H1 (cell line): Measurements from ENCODE around the gene LITAF. TPM values are rescaled to one million over a fixed set of nuclear protein-coding genes. Genes with fewer than 3 reads are reported as not detected.
"Not testable (repeated sequence)": the region's sequence is repeated elsewhere in the genome, so short reads cannot be mapped to it uniquely, and the experiment has no call there.

Experiments used
- CTCF ChIA-PET: fragments of 300-600 bp; sonication (Branson Sonifier 250); formaldehyde crosslinking; loops from one replicate; lab custom pipeline; 2021; ENCODE audit not compliant: partially characterized antibody; lab: Charles Lee
- POLR2A ChIA-PET: fragments of 300-600 bp; sonication (Branson Sonifier 250); formaldehyde crosslinking; loops from one replicate; lab custom pipeline; 2021; ENCODE audit warnings: inconsistent platforms; ENCODE audit not compliant: partially characterized antibody; lab: Charles Lee
- DNase-seq, 2 experiments: peaks; one replicate each; pipeline versions ENCODE4 v3.0.0 to v3.0.0-alpha.2; 2010 to 2022; ENCODE audit warnings: low spot score in 2 of 2, low read depth in 1 of 2, mixed read lengths in 1 of 2
- FAIRE-seq: peaks from 2 replicates; lab custom pipeline; 2011; peaks lifted over from hg19 to GRCh38; lab: Jason Lieb, UNC
- H2AFZ ChIP-seq: 2 replicates; pipeline ENCODE4 v1.8.1; 2012; ENCODE audit warnings: low read length, inconsistent platforms
- H2AK5ac ChIP-seq: 2 replicates; pipeline ENCODE4 v1.6.1; 2013; ENCODE audit warnings: low read depth, low read length
- H2BK120ac ChIP-seq: replicated peaks from 2 replicates; pipeline ENCODE3; 2013; ENCODE audit warnings: low read depth, low read length, inconsistent platforms
- H2BK12ac ChIP-seq: 2 replicates; pipeline ENCODE4 v1.6.1; 2013; ENCODE audit warnings: low read depth, low read length
- H2BK15ac ChIP-seq: 2 replicates; pipeline ENCODE4 v1.6.1; 2013; ENCODE audit warnings: low read length
- H2BK20ac ChIP-seq: 2 replicates; pipeline ENCODE4 v1.6.1; 2013; ENCODE audit warnings: low read length
- H2BK5ac ChIP-seq: 2 replicates; pipeline ENCODE4 v1.6.1; 2013; ENCODE audit warnings: low read depth, low read length
- H3K14ac ChIP-seq: 2 replicates; pipeline ENCODE4 v1.6.1; 2013; ENCODE audit warnings: inconsistent platforms; ENCODE audit not compliant: insufficient read length
- H3K18ac ChIP-seq: 2 replicates; pipeline ENCODE4 v1.6.1; 2013; ENCODE audit warnings: low read length; ENCODE audit errors: extremely low read depth
- H3K23ac ChIP-seq: 2 replicates; pipeline ENCODE4 v1.6.1; 2013; ENCODE audit warnings: inconsistent platforms; ENCODE audit not compliant: insufficient read length
- H3K23me2 ChIP-seq: 2 replicates; pipeline ENCODE4 v1.6.1; 2013; ENCODE audit warnings: low read depth, low read length
- H3K27ac ChIP-seq: 2 replicates; pipeline ENCODE4 v1.6.1; 2011; ENCODE audit warnings: low read depth, low read length, inconsistent platforms
- H3K27me3 ChIP-seq, 4 experiments: replicated peaks in 1 of 4; 1 replicate in 1 of 4; 2 replicates in 3 of 4; pipeline versions ENCODE4 v1.6.1 to v1.8.1; 2011 to 2013; ENCODE audit warnings: low read length in 3 of 4, mild to moderate bottlenecking in 3 of 4, inconsistent platforms in 2 of 4, mixed read lengths in 2 of 4, moderate library complexity in 1 of 4; ENCODE audit not compliant: control insufficient read depth in 3 of 4, insufficient read depth in 3 of 4; ENCODE audit errors: extremely low read depth in 1 of 4
- H3K36me3 ChIP-seq, 4 experiments: 2 replicates each; pipeline versions ENCODE4 v1.6.1 to v1.8.1; 2011 to 2013; ENCODE audit warnings: mild to moderate bottlenecking in 4 of 4, low read length in 3 of 4, moderate library complexity in 2 of 4, control low read depth in 1 of 4, inconsistent platforms in 1 of 4; ENCODE audit not compliant: insufficient read depth in 4 of 4, control insufficient read depth in 2 of 4
- H3K4ac ChIP-seq: replicated peaks from 2 replicates; pipeline ENCODE3; 2013; ENCODE audit warnings: low read length, low read depth, mixed read lengths, inconsistent platforms; ENCODE audit not compliant: insufficient read length
- H3K4me1 ChIP-seq, 4 experiments: replicated peaks in 1 of 4; 1 replicate in 1 of 4; 2 replicates in 3 of 4; pipeline versions ENCODE4 v1.6.1 to v1.8.1; 2011 to 2013; ENCODE audit warnings: low read length in 3 of 4, inconsistent platforms in 2 of 4, mixed read lengths in 1 of 4; ENCODE audit not compliant: insufficient read depth in 4 of 4, control insufficient read depth in 3 of 4
- H3K4me2 ChIP-seq, 2 experiments: 2 replicates each; pipeline versions ENCODE4 v1.6.1 to v1.8.1; 2011 to 2013; ENCODE audit warnings: low read depth in 2 of 2, low read length in 2 of 2, control low read depth in 1 of 2, inconsistent platforms in 1 of 2, mild to moderate bottlenecking in 1 of 2; ENCODE audit not compliant: insufficient read depth in 1 of 2
- H3K4me3 ChIP-seq, 4 experiments: fragments of 200-600, 300-600 bp in 1 of 4; sonication (generic), shearing (Covaris generic), sonication (Bioruptor Twin) in 1 of 4; 2 replicates each; pipeline versions ENCODE4 v1.5.1 to v1.8.1; 2011 to 2016; ENCODE audit warnings: low read length in 4 of 4, low read depth in 3 of 4, control low read depth in 2 of 4, inconsistent platforms in 2 of 4, mild to moderate bottlenecking in 2 of 4, mixed read lengths in 1 of 4, moderate library complexity in 1 of 4; ENCODE audit not compliant: insufficient read depth in 2 of 4; ENCODE audit errors: extremely low read depth in 1 of 4
- H3K56ac ChIP-seq: replicated peaks from 2 replicates; pipeline ENCODE3; 2013; ENCODE audit warnings: low read depth, mild to moderate bottlenecking, mixed read lengths, low read length, inconsistent platforms; ENCODE audit not compliant: insufficient read length
- H3K79me1 ChIP-seq: 2 replicates; pipeline ENCODE4 v1.6.1; 2013; ENCODE audit warnings: low read depth, low read length, control low read depth
- H3K79me2 ChIP-seq, 2 experiments: 2 replicates each; pipeline versions ENCODE4 v1.6.1 to v1.8.1; 2012 to 2013; ENCODE audit warnings: low read length in 2 of 2, mild to moderate bottlenecking in 2 of 2, inconsistent platforms in 1 of 2; ENCODE audit not compliant: insufficient read depth in 2 of 2, control insufficient read depth in 1 of 2
- H3K9ac ChIP-seq, 4 experiments: replicated peaks in 1 of 4; 1 replicate in 1 of 4; 2 replicates in 3 of 4; pipeline versions ENCODE4 v1.6.1 to v1.8.1; 2011 to 2013; ENCODE audit warnings: low read depth in 3 of 4, low read length in 3 of 4, control low read depth in 2 of 4, mild to moderate bottlenecking in 2 of 4, moderate library complexity in 2 of 4, inconsistent platforms in 1 of 4; ENCODE audit errors: extremely low read depth in 1 of 4
- H3K9me3 ChIP-seq, 2 experiments: 2 replicates each; pipeline versions ENCODE4 v1.6.1 to v1.8.1; 2012 to 2013; ENCODE audit warnings: mild to moderate bottlenecking in 2 of 2, moderate library complexity in 2 of 2, control low read depth in 1 of 2, inconsistent platforms in 1 of 2, low read depth in 1 of 2, low read length in 1 of 2, mixed read lengths in 1 of 2; ENCODE audit not compliant: insufficient read depth in 2 of 2
- H4K20me1 ChIP-seq, 2 experiments: replicated peaks in 1 of 2; 2 replicates each; pipeline versions ENCODE3 to v1.8.1; 2011 to 2013; ENCODE audit warnings: inconsistent platforms in 2 of 2, low read length in 2 of 2, mild to moderate bottlenecking in 1 of 2; ENCODE audit not compliant: insufficient read depth in 2 of 2, control insufficient read depth in 1 of 2
- H4K5ac ChIP-seq: 2 replicates; pipeline ENCODE4 v1.6.1; 2013; ENCODE audit warnings: low read length, low read depth, mixed read lengths, inconsistent platforms; ENCODE audit not compliant: insufficient read length
- H4K8ac ChIP-seq: 2 replicates; pipeline ENCODE4 v1.8.0; 2013; ENCODE audit warnings: mild to moderate bottlenecking, moderate library complexity, low read length, inconsistent platforms; ENCODE audit not compliant: insufficient read depth; ENCODE audit errors: extremely low read depth
- H4K91ac ChIP-seq: replicated peaks from 2 replicates; pipeline ENCODE3; 2013; ENCODE audit warnings: low read length, mixed read lengths, inconsistent platforms; ENCODE audit not compliant: insufficient read length
- WGBS, 2 experiments: shearing (Covaris generic) in 1 of 2; methylation state at CpG; one replicate each; pipeline versions ENCODE4 v1.1.6 to v1.1.7; 2013 to 2015; ENCODE audit warnings: low lambda C conversion rate in 2 of 2, mixed read lengths in 2 of 2, inconsistent platforms in 1 of 2, low coverage in 1 of 2, missing lambda C conversion rate in 1 of 2; ENCODE audit not compliant: insufficient replicate concordance in 2 of 2, insufficient coverage in 1 of 2, insufficient read length in 1 of 2; ENCODE audit errors: extremely low coverage in 1 of 2, missing lambda C conversion rate in 1 of 2; 5-methylcytosine and 5-hydroxymethylcytosine counted together
- polyA plus RNA-seq, 7 experiments: library from polyadenylated mRNA; depleted of rRNA in 3 of 7; stranded (reverse) in 5 of 7; unstranded in 2 of 7; fragments of >200 nt in 5 of 7; fragments of 200-250 nt in 2 of 7; gene quantifications; 1 replicate in 5 of 7; 2 replicates in 1 of 7; 4 replicates in 1 of 7; pipeline versions ENCODE4 v1.2.1 to v1.2.3, GENCODE V29; 2011 to 2013; ENCODE audit warnings: missing spikeins in 2 of 7, mixed read lengths in 2 of 7
- total RNA-seq: library from RNA; stranded (reverse); fragmentation: NEBNext Ultra II Directional; extraction: Animal tissue kit (Norgen Biotek cat#: 25700); gene quantifications from 2 replicates; pipeline ENCODE4 v1.2.1, GENCODE V29; 2021

LITAF gene
- total and polyA plus RNA-seq, 2 of the 8 experiments (the other 6 are each of a cell fraction or from before 2014, with no cell fraction given) = 165 to 205 TPM

- H3K4me1 ChIP-seq, H4K5ac ChIP-seq, H3K56ac ChIP-seq, H2BK15ac ChIP-seq, H3K14ac ChIP-seq, H2BK5ac ChIP-seq, H2BK12ac ChIP-seq, H2AFZ ChIP-seq, FAIRE-seq, H2AK5ac ChIP-seq, DNase-seq, H3K9ac ChIP-seq, H3K4me2 ChIP-seq, H3K27me3 ChIP-seq, H3K27ac ChIP-seq, H3K23me2 ChIP-seq, H2BK120ac ChIP-seq, H3K4me3 ChIP-seq, POLR2A ChIA-PET, H3K23ac ChIP-seq, H4K20me1 ChIP-seq, H2BK20ac ChIP-seq, H3K18ac ChIP-seq, H3K4ac ChIP-seq, H4K8ac ChIP-seq, H3K9me3 ChIP-seq, H4K91ac ChIP-seq: not testable (repeated sequence)
- Histone ChIP-seq H3K79me2 (peaks cover 2 to 57% of the 10 kb centered on the region in 2 experiments; a peak in 3 of 4 replicates), H3K79me1 (peaks cover 10% of the 10 kb centered on the region), H3K36me3 (peaks cover 3 to 32% (median 14%) of the 10 kb centered on the region in 4 experiments; a peak in 6 of 8 replicates)
- WGBS, 2 experiments = 100% methylated on average over 6 of the region's 6 CpGs; no CpG with 5 or more reads in 1 of the 2 experiments
- CTCF ChIA-PET = interaction anchor here (1.0 to 1.5 kb wide), 4 partner anchors 21 to 84 kb away, joined by 3 to 7 read pairs (median 3); no protein-coding TSS in a partner anchor
These were observed 28.4 kb downstream of the LITAF start for GRCh38 chr16:11558308-11558823.
